ENCODE results near the gene C3orf22. TPM values are rescaled to one million over a fixed set of nuclear protein-coding genes. Genes with fewer than 3 reads are reported as not detected.

Gene C3orf22
- total RNA-seq, 3 donors from 2014 or later: not detected

DNA sequence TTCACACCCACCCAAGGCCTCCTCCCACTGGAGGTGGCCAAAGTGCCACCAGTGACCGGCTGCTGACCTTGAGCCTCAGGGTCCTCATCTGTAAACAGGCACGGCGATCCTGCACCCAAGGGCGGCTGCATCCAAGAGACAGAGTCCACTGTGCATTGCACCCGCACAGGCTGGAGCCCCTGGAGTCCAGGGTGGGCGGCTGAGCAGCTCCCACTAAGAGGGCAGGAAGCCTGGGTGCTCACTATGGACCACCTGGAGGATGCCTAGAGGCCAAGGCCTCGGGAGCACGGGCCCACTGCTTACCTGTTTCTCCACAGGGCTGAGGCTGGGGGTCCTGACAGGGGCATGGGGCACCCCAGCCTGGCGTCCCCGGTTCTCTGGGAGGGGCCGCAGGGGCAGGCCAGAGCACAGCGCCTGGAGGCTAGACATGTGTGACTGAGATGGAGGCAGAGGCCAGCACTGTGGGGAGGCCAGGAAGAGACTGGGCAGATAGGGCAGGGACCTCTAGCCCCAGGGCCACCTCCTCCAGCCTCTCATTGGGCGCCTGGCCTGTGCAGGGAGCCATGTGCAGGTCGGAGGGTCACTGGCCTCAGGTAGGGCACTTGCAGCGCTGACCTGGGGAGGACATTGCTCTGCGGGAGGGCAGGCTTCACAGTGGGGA, 41.3 kb downstream of the C3orf22 start, which contains the start of gene UROC1:
Gene UROC1 (minus strand): TSS at position 483 of the 661 bp plus-strand sequence. CDS start 54 bp downstream, at position 429.
- no peaks in the 10 kb centered on the region for H3K9me3 ChIP-seq
- H3K27ac ChIP-seq: no peak within 1 kb of the TSS
- TF ChIP-seq POLR2A (IDR thresholded peaks at IDR 0.05): no peak
- TF ChIP-seq, protein P1, sequence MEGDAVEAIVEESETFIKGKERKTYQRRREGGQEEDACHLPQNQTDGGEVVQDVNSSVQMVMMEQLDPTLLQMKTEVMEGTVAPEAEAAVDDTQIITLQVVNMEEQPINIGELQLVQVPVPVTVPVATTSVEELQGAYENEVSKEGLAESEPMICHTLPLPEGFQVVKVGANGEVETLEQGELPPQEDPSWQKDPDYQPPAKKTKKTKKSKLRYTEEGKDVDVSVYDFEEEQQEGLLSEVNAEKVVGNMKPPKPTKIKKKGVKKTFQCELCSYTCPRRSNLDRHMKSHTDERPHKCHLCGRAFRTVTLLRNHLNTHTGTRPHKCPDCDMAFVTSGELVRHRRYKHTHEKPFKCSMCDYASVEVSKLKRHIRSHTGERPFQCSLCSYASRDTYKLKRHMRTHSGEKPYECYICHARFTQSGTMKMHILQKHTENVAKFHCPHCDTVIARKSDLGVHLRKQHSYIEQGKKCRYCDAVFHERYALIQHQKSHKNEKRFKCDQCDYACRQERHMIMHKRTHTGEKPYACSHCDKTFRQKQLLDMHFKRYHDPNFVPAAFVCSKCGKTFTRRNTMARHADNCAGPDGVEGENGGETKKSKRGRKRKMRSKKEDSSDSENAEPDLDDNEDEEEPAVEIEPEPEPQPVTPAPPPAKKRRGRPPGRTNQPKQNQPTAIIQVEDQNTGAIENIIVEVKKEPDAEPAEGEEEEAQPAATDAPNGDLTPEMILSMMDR (IDR thresholded peaks at IDR 0.05): no peak
- no peak for TF ChIP-seq POLR2AphosphoS5 (IDR thresholded peaks at IDR 0.05)
- no peaks in the 10 kb centered on the region for H3K36me3 ChIP-seq
- H3K27me3 ChIP-seq: no peaks in the 10 kb centered on the region
- H3K4me1 ChIP-seq: no peaks in the 10 kb centered on the region
- intact Hi-C loops (cut with DNase I; ENCODE audit: low total_unique reads): loop anchor here (5.0 kb wide), 1 partner anchor 1400 kb away; the partner anchor contains the start of gene KBTBD12
- H3K4me3 ChIP-seq: no peak within 1 kb of the TSS
- no peak for DNase-seq (ENCODE audit: low spot score in 2 of 2)

DNA sequence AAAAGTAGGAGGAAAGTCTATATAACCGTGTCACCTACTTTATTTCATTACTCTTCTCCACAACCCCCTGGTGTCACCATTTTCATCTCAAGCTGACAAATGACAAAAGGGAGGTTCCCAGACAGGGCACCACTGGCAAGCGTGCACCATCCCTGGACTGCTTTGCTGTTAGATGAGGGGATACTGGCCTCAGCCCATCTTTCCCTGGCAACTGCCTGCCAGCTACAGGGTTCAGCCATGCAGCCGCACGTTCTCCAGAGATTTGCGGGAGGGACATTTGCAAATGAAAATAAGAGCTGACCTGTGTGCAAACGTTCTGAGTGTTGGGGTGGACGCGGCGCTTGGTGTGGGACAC, 41.8 kb downstream of the C3orf22 start:
- Histone ChIP-seq H3K27ac (no peak overlapping the region), H3K4me3 (no peak overlapping the region), H3K4me1 (no peaks in the 10 kb centered on the region), H3K9me3 (no peaks in the 10 kb centered on the region), H3K27me3 (no peaks in the 10 kb centered on the region), H3K36me3 (no peaks in the 10 kb centered on the region)
- TF ChIP-seq POLR2AphosphoS5 (IDR thresholded peaks at IDR 0.05): no peak
- TF ChIP-seq POLR2A (IDR thresholded peaks at IDR 0.05): no peak
- TF ChIP-seq, protein P1 (IDR thresholded peaks at IDR 0.05): no peak
- intact Hi-C loops (cut with DNase I; ENCODE audit: low total_unique reads): loop anchor here (5.0 kb wide), 1 partner anchor 1400 kb away; the partner anchor contains the start of gene KBTBD12
- DNase-seq (ENCODE audit: low spot score in 2 of 2): no peak

DNA sequence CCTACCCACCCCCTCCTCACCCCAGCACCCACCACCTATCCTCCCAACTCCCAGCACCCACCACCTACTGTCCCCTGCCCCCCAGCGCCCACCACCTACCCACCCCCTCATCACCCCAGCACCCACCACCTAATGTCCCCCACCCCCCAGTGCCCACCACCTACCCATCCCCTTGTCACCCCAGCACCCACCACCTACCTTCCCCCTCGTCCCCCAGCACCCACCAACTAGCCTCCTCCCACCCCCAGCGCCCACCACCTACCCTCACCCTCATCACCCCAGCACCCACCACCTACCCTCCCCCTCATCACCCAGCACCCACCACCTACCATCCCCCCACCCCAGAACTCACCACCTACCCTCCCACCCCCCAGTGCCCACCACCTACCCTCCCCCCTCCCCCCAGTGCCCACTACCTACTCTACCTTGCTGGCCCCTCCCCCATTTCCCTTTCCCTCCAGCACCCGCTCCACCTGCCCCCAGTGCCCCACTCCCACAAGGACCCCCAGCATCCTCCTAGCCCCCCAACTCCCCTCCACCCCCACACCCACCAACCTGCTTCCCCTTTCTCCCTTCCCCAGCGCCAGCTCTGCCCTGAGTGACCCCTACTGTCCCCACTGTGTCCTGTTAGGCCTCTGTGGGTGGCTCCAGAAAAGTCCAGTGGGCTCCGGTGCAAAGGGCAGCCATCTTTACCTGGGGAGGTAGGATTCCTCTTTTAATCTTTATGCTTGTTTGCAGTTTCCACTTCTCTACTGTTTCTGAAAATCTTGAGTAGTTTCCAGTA, 42.4 kb downstream of the C3orf22 start:
- no peaks in the 10 kb centered on the region for H3K27me3 ChIP-seq
- no peaks in the 10 kb centered on the region for H3K36me3 ChIP-seq
- no peak overlapping the region for H3K4me3 ChIP-seq
- no peaks in the 10 kb centered on the region for H3K4me1 ChIP-seq
- H3K9me3 ChIP-seq: no peaks in the 10 kb centered on the region
- TF ChIP-seq, protein P1 (IDR thresholded peaks at IDR 0.05): no peak
- TF ChIP-seq POLR2A (IDR thresholded peaks at IDR 0.05) (no peak), POLR2AphosphoS5 (IDR thresholded peaks at IDR 0.05) (no peak)
- no peak overlapping the region for H3K27ac ChIP-seq
- intact Hi-C loops (cut with DNase I; ENCODE audit: low total_unique reads): loop anchor here (5.0 kb wide), 1 partner anchor 1401 kb away; the partner anchor contains the start of gene KBTBD12
- DNase-seq (ENCODE audit: low spot score in 2 of 2): no peak

GRCh38 chr3:126515066-126515706, 43.5 kb downstream of the C3orf22 start:
- no peak for DNase-seq (ENCODE audit: low spot score in 2 of 2)
- intact Hi-C loops (cut with DNase I; ENCODE audit: low total_unique reads): loop anchor here (5.0 kb wide), 1 partner anchor 1402 kb away; the partner anchor contains the start of gene KBTBD12
- TF ChIP-seq, protein P1 (IDR thresholded peaks at IDR 0.05): no peak
- TF ChIP-seq POLR2A (IDR thresholded peaks at IDR 0.05): no peak
- no peak for TF ChIP-seq POLR2AphosphoS5 (IDR thresholded peaks at IDR 0.05)

More at GRCh38 chr3:126515066-126515706, 43.5 kb downstream of the C3orf22 start:
- no peaks in the 10 kb centered on the region for H3K4me1 ChIP-seq
- no peaks in the 10 kb centered on the region for H3K27me3 ChIP-seq
- H3K36me3 ChIP-seq: no peaks in the 10 kb centered on the region
- H3K4me3 ChIP-seq: no peak overlapping the region
- H3K27ac ChIP-seq: no peak overlapping the region
- no peaks in the 10 kb centered on the region for H3K9me3 ChIP-seq

Data from breast epithelium (tissue), 4 donors.